WI38 (cell line): ENCODE results near the gene LSAMP.

Source experiments
- H3K4me3 ChIP-seq: 2 replicates; pipeline ENCODE4 v1.5.1; 2011; ENCODE audit warnings: low read depth, mild to moderate bottlenecking, control low read depth, low read length
- TF ChIP-seq, protein P1 (sequence below): IDR thresholded peaks from 2 replicates; pipeline ENCODE4 v1.5.1; 2012; ENCODE audit warnings: low read depth, mild to moderate bottlenecking, control low read depth, low read length

LSAMP gene

DNA sequence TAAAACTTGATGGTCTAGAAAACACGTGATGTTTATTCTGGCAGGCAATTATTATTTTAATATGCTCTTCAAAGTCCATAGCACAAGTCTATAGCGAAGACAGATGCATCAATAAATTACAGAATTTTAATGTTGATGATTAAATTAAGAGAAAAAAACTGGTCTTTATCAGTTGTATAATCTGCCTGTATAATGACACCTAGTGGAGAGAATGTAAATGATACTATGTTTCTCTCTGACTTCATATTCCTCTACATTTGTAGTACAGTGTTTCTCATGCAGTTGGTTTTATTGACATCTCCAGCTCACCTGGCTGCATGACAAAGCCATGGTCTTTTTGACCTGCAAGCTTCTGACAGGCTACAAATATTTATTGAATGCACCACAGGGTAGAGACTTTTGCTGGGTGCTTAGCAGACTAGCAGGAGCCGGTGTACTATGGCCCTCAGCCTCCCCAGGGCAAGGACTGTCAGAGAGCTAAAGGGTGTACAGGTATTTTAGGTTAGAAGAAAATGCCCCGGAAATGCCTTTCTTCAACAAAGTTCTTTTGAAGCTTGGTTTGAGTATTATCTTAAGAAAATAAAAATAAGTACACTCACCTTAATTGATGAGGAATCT is 532.1 kb downstream of the LSAMP start:
- H3K4me3 ChIP-seq = no peak overlapping the region
- TF ChIP-seq, protein P1, sequence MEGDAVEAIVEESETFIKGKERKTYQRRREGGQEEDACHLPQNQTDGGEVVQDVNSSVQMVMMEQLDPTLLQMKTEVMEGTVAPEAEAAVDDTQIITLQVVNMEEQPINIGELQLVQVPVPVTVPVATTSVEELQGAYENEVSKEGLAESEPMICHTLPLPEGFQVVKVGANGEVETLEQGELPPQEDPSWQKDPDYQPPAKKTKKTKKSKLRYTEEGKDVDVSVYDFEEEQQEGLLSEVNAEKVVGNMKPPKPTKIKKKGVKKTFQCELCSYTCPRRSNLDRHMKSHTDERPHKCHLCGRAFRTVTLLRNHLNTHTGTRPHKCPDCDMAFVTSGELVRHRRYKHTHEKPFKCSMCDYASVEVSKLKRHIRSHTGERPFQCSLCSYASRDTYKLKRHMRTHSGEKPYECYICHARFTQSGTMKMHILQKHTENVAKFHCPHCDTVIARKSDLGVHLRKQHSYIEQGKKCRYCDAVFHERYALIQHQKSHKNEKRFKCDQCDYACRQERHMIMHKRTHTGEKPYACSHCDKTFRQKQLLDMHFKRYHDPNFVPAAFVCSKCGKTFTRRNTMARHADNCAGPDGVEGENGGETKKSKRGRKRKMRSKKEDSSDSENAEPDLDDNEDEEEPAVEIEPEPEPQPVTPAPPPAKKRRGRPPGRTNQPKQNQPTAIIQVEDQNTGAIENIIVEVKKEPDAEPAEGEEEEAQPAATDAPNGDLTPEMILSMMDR = no peak

DNA sequence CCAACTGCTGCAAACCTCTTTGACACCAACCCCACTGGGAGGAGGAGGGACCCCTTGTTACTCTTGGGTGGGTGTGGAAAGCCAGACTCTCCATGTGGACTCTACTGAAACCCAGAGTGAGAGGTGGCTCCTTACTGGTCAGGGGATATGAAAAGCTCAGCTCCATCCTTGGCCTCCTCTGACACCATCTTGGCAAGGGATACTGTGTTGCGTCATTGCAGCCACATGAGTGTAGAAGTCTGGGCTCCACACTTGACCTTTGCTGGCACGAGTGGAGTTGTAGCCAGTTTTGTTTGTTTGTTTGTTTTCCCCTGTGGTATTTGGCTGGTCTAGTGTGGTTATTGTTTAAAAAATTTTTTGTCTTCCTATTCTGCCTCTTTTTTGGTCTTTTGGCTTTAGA is 532.9 kb downstream of the LSAMP start:
- TF ChIP-seq, protein P1 = no peak
- H3K4me3 ChIP-seq = no peak overlapping the region

DNA sequence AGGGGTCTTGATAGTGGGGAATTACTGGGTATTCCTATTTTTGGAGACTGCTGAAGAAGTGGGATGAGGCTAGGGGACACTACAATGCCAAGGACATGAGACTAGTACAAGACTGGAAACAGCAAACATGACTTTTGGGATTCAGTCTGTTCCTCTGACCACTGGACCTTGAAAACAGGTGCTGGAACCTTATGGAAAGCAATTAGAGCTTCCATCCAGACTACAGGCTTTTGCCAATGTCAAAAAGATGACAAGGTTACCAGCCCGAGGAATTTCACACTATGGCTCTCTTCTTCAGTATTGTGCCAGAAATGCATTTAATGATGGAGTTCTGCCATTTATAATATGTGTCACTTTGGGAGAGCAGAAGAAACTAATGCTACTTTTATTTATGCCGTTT is 539.4 kb downstream of the LSAMP start:
- H3K4me3 ChIP-seq = no peak overlapping the region
- TF ChIP-seq, protein P1 = no peak

DNA sequence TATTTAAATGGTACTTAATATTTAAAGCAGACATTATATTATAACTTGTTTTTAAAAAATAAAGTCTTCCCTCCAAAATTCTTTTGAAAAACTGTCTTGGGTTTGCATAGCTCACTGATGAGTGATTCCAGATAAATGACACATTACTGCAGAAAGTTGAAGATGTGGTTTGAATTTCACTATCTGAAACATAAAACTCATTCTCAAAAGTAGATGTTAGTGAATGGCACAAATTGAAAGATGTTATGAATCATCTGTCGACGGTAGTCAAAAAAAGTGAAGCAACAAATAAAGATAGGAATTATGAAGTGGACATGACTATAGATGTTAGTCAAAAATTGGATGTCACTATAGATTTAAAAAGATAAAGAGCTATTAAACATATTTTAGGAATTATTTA is 541.4 kb downstream of the LSAMP start:
- TF ChIP-seq, protein P1 = no peak
- no peak overlapping the region for H3K4me3 ChIP-seq

DNA sequence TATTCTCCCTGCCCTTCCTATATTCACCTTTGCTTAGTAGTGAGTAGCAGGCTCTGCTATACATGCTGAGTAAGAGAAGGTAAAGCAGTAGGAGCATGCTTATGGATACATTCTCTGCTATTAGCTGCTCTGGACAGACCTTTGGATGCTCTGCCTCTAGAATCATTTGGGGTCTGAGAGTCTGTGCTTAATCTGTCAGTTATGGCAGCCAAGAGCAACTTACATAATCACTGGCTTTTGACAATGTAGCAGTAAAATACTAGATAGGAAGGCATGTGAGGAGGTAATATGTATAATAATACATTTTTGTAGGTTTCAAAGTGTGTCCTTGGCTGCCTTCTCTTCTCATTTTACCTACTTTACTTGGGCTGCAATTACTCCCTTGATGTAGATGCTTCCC is 544.3 kb downstream of the LSAMP start:
- TF ChIP-seq, protein P1 = no peak
- no peak overlapping the region for H3K4me3 ChIP-seq

DNA sequence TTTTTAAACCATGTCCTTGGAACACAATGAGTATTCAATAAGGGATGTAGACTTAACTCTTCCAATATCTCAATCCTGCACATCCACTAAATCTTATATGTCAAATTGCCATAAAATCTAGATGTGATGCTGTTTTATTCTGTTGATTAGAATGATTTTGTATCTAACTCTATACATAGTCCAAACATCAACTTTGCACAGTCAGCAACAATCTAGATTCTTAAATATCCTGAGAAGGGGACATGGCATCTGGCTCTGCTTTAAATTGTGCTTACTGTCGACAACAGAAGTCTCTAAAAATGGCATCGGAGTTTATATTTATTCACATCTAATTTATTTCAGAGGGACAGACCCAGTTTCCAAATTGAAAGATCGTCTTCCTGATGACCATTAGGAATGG is 545.8 kb downstream of the LSAMP start:
- TF ChIP-seq, protein P1 = no peak

DNA sequence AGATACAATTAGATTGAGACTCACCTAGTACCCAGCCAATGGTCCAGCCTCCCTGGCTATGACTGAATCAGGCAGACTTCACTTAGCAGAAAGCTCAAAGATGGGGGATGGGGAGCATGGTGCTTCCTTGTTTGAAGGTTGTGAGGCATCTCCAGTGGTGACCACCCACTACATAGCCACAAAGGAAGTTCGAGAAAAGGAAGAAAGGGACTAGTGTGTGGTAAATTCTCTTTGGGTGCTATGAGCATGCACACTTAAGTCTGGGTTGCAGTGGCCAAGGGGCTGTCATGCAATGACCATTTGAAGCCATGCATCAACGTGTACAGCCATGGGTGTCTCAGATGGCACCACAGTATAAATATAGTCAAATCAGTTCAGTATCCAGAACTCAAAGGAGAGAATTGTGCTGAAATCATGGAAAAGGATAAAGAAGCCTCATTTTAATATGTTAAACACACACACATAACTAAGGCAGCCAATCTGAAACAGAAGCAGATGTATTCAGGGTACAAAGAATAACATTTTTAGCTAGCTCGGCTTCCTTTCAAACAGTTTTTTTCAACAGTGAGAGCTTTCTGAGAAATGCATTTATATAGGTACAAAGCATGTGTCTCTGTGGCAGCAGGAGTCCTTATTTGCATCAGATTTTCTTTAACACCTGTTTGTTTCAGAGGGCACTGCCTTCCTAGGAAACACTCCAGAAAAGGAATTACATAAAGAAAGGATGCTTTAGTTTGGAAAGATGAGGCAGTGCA is 546.5 kb downstream of the LSAMP start:
- H3K4me3 ChIP-seq = no peak overlapping the region
- TF ChIP-seq, protein P1 = no peak

More for the DNA sequence above, 545.8 kb downstream of the LSAMP start:
- H3K4me3 ChIP-seq = no peak overlapping the region
